Panc1 (cell line): ENCODE results near the gene TRAFD1. TPM values are rescaled to one million over a fixed set of nuclear protein-coding genes. Genes with fewer than 3 reads are reported as not detected.

Experiments used
- ATAC-seq: fragments of 200-7000 bp; cut with Tn5 transposase; 2 replicates; pipeline ENCODE4 v1.9.1; 2020; ENCODE audit warnings: mild to moderate bottlenecking, moderate library complexity
- BruUV-seq: library from RNA; stranded (reverse); fragments of 400-500 nt; replicated peaks from 2 replicates; lab custom pipeline; 2021; lab: Mats Ljungman, UMichigan
- CTCF ChIA-PET: fragments of 300-600 bp; sonication (Branson Sonifier 250); formaldehyde crosslinking; loops from one replicate; lab custom pipeline; 2022; ENCODE audit warnings: antibody characterized with exemption; lab: Charles Lee
- POLR2A ChIA-PET: fragments of 300-600 bp; sonication (Branson Sonifier 250); formaldehyde crosslinking; loops from one replicate; lab custom pipeline; 2022; ENCODE audit warnings: antibody characterized with exemption; lab: Charles Lee
- DNase-seq: peaks from one replicate; pipeline ENCODE4 v3.0.0-alpha.2; 2010; ENCODE audit warnings: low read depth, low spot score
- H3K27ac ChIP-seq: 2 replicates; pipeline ENCODE4 v1.5.1; 2011; ENCODE audit warnings: mild to moderate bottlenecking, low read length, inconsistent platforms
- H3K27me3 ChIP-seq: fragments of 200-500 bp; sonication (Bioruptor generic); 2 replicates; pipeline ENCODE4 v1.6.0; 2014; ENCODE audit warnings: low read length, inconsistent platforms; ENCODE audit not compliant: control insufficient read depth, insufficient read depth
- H3K36me3 ChIP-seq: fragments of 200-500 bp; sonication (Bioruptor generic); 2 replicates; pipeline ENCODE4 v1.5.1; 2014; ENCODE audit warnings: inconsistent platforms, mild to moderate bottlenecking, low read length, moderate library complexity; ENCODE audit not compliant: control insufficient read depth, insufficient read depth
- H3K4me1 ChIP-seq: 2 replicates; pipeline ENCODE4 v1.5.1; 2011; ENCODE audit warnings: inconsistent platforms, mild to moderate bottlenecking, low read length, moderate library complexity; ENCODE audit not compliant: control insufficient read depth, insufficient read depth
- H3K4me3 ChIP-seq, 2 experiments: 2 replicates each; pipeline ENCODE4 v1.5.1; 2011 to 2012; ENCODE audit warnings: low read depth in 2 of 2, low read length in 2 of 2, mild to moderate bottlenecking in 2 of 2, inconsistent platforms in 1 of 2, moderate library complexity in 1 of 2
- H3K9me3 ChIP-seq: fragments of 200-500 bp; sonication (Bioruptor generic); 2 replicates; pipeline ENCODE4 v1.5.1; 2014; ENCODE audit warnings: low read depth, mild to moderate bottlenecking, inconsistent platforms, low read length, moderate library complexity; ENCODE audit not compliant: control insufficient read depth, insufficient read depth
- CTCF ChIP-seq: fragments of 450-650 bp; IDR thresholded peaks from 2 replicates; pipeline ENCODE4 v1.5.1; 2017; ENCODE audit warnings: mild to moderate bottlenecking
- POLR2AphosphoS5 ChIP-seq: IDR thresholded peaks from 2 replicates; pipeline ENCODE4 v1.6.1; 2012; ENCODE audit warnings: mild to moderate bottlenecking, low read depth, low read length, moderate library complexity
- REST ChIP-seq, 2 experiments: IDR thresholded peaks; 2 replicates each; pipeline ENCODE4 v1.6.1; 2011 to 2012; ENCODE audit warnings: low read depth in 2 of 2, control low read depth in 1 of 2, low read length in 1 of 2, mild to moderate bottlenecking in 1 of 2, moderate library complexity in 1 of 2; ENCODE audit not compliant: insufficient read depth in 1 of 2
- SIN3A ChIP-seq: IDR thresholded peaks from 2 replicates; pipeline ENCODE4 v1.6.1; 2012; ENCODE audit warnings: low read depth, mild to moderate bottlenecking, low read length, moderate library complexity, borderline replicate concordance; ENCODE audit not compliant: insufficient read depth
- TCF7L2 ChIP-seq: IDR thresholded peaks from 2 replicates; pipeline ENCODE4 v1.6.1; 2011; ENCODE audit warnings: mild to moderate bottlenecking, low read depth, low read length, inconsistent platforms
- in situ Hi-C: cut with HindIII; loops from 2 replicates; pipeline ENCODE4 v1.10.0; 2016; ENCODE audit warnings: low sequenced_read_pairs, low pct_unique_long_range_greater_than_20kb
- intact Hi-C: fragments of 100-400 bp; cut with micrococcal nuclease; formaldehyde crosslinking; loops from one replicate; pipeline ENCODE4 v1.10.0; 2022; ENCODE audit not compliant: unreplicated experiment
- total RNA-seq: library from RNA; stranded (reverse); gene quantifications from one replicate; pipeline ENCODE4 v1.2.1, GENCODE V29; 2021; ENCODE audit not compliant: unreplicated experiment

The TRAFD1 gene
- total RNA-seq, 1 experiment from 2014 or later: 32.9 TPM

GRCh38 chr12:112087851-112088250, 37.5 kb upstream of the TRAFD1 start:
- TF ChIP-seq TCF7L2 (no peak), CTCF (no peak), SIN3A (no peak), REST (IDR thresholded peaks at IDR 0.05; ENCODE audit: insufficient read depth in 1 of 2, low read depth in 2 of 2, low read length in 1 of 2) (no peak), POLR2AphosphoS5 (no peak)
- in situ Hi-C loops (no loop called here), intact Hi-C loops (no loop called here)
- ChIA-PET POLR2A (no interaction called here), CTCF (no interaction called here)
- Histone ChIP-seq H3K9me3 (no peaks in the 10 kb centered on the region), H3K36me3 (peaks cover 11% of the 10 kb centered on the region; the same call in 1 of the 2 replicates), H3K4me1 (no peaks in the 10 kb centered on the region), H3K27ac (no peak overlapping the region), H3K4me3 (no peak overlapping the region), H3K27me3 (no peaks in the 10 kb centered on the region)
- DNase-seq (no peak), ATAC-seq (no peak)
- BruUV-seq: no TSS peak

GRCh38 chr12:112091563-112091962, 33.8 kb upstream of the TRAFD1 start:
- Histone ChIP-seq H3K4me3 (no peak overlapping the region), H3K4me1 (0 out of 2 replicates have a peak, but pooled peaks cover 3% of the 10 kb centered on the region), H3K27me3 (no peaks in the 10 kb centered on the region), H3K36me3 (peaks cover 7% of the 10 kb centered on the region; the same call in 1 of the 2 replicates), H3K27ac (no peak overlapping the region), H3K9me3 (no peaks in the 10 kb centered on the region)
- ChIA-PET CTCF (no interaction called here), POLR2A (interaction anchor here (0.7 kb wide), 1 partner anchor 40 kb away, joined by 6 read pairs; no protein-coding TSS in a partner anchor)
- TF ChIP-seq TCF7L2: no peak
- no peak for TF ChIP-seq REST (IDR thresholded peaks at IDR 0.05; ENCODE audit: insufficient read depth in 1 of 2, low read depth in 2 of 2, low read length in 1 of 2)
- no peak for TF ChIP-seq POLR2AphosphoS5
- no peak for TF ChIP-seq SIN3A
- no peak for TF ChIP-seq CTCF
- DNase-seq: no peak
- no peak for ATAC-seq
- no TSS peak for BruUV-seq
- intact Hi-C loops (no loop called here), in situ Hi-C loops (no loop called here)
